K562 (cell line): Measurements from ENCODE around the gene FLT1. TPM values are rescaled to one million over a fixed set of nuclear protein-coding genes. Genes with fewer than 3 reads are reported as not detected.

ENCODE experiments used
- ATAC-seq: fragments of 200-7000 bp; cut with Tn5 transposase; 3 replicates; pipeline ENCODE4 v1.9.1; 2020; ENCODE audit warnings: moderate library complexity
- BruUV-seq: library from RNA; stranded (reverse); fragments of 400-500 nt; replicated peaks from 2 replicates; lab custom pipeline; 2021; lab: Mats Ljungman, UMichigan
- CTCF ChIA-PET: fragments of 300-600 bp; formaldehyde crosslinking; extraction: SDS; loops from one replicate; lab custom pipeline; 2021; ENCODE audit warnings: low intra/inter-chr PET ratio; lab: Yijun Ruan, JAX
- POLR2A ChIA-PET: fragments of 300-600, 350-650 bp; sonication (Branson Sonifier 250); formaldehyde crosslinking; extraction: SDS; loops from one replicate; lab custom pipeline; 2021; ENCODE audit warnings: antibody characterized with exemption, inconsistent platforms; lab: Yijun Ruan, JAX
- DNase-seq, 4 experiments: peaks; one replicate each; pipeline versions ENCODE4 v3.0.0 to v3.0.0-alpha.2; 2011 to 2018; ENCODE audit warnings: low spot score in 3 of 4, mixed read lengths in 3 of 4; ENCODE audit errors: extremely low read depth in 1 of 4
- FAIRE-seq: peaks from 2 replicates; lab custom pipeline; 2011; peaks lifted over from hg19 to GRCh38; lab: Jason Lieb, UNC
- H2AFZ ChIP-seq: 2 replicates; pipeline ENCODE4 v1.6.0; 2011; ENCODE audit warnings: low read depth, low read length, control low read depth, inconsistent platforms
- H3K27ac ChIP-seq: fragments of 200-600 bp; 3 replicates; pipeline ENCODE4 v1.8.0; 2011; ENCODE audit warnings: low read depth, mild to moderate bottlenecking, control low read depth, inconsistent platforms, low read length, moderate library complexity, mixed read lengths; ENCODE audit errors: extremely low read depth
- H3K27me3 ChIP-seq, 2 experiments: fragments of 300-600 bp in 1 of 2; 2 replicates in 1 of 2; 3 replicates in 1 of 2; pipeline versions ENCODE4 v1.6.0 to v1.8.0; 2011; ENCODE audit warnings: inconsistent platforms in 2 of 2, low read length in 2 of 2, mild to moderate bottlenecking in 1 of 2, mixed read lengths in 1 of 2, moderate library complexity in 1 of 2; ENCODE audit not compliant: control insufficient read depth in 2 of 2, insufficient read depth in 2 of 2
- H3K36me3 ChIP-seq: fragments of 300-600 bp; 3 replicates; pipeline ENCODE4 v1.8.0; 2011; ENCODE audit warnings: mild to moderate bottlenecking, low read length, inconsistent platforms; ENCODE audit not compliant: control insufficient read depth, insufficient read depth
- H3K4me1 ChIP-seq, 2 experiments: fragments of 200-600 bp in 1 of 2; replicated peaks in 1 of 2; 2 replicates in 1 of 2; 3 replicates in 1 of 2; pipeline versions ENCODE4 v1.5.1 to v1.8.0; 2011; ENCODE audit warnings: inconsistent platforms in 2 of 2, low read length in 2 of 2, mild to moderate bottlenecking in 1 of 2, mixed read lengths in 1 of 2, moderate library complexity in 1 of 2; ENCODE audit not compliant: control insufficient read depth in 2 of 2, insufficient read depth in 2 of 2
- H3K4me2 ChIP-seq: 2 replicates; pipeline ENCODE4 v1.6.1; 2011; ENCODE audit warnings: low read length, control low read depth, inconsistent platforms, mixed read lengths; ENCODE audit not compliant: insufficient read depth
- H3K4me3 ChIP-seq: fragments of 200-600 bp; sonication (generic), shearing (Covaris generic); 2 replicates; pipeline ENCODE4 v1.5.1; 2016; ENCODE audit warnings: control low read depth, inconsistent platforms
- H3K79me2 ChIP-seq: fragments of 200-600 bp; 3 replicates; pipeline ENCODE4 v1.8.0; 2011; ENCODE audit warnings: low read length, inconsistent platforms; ENCODE audit not compliant: control insufficient read depth, insufficient read depth
- H3K9ac ChIP-seq, 2 experiments: 2 replicates each; pipeline versions ENCODE4 v1.6.0 to v1.6.1; 2011; ENCODE audit warnings: low read depth in 2 of 2, low read length in 2 of 2, control low read depth in 1 of 2, inconsistent platforms in 1 of 2, mild to moderate bottlenecking in 1 of 2, mixed read lengths in 1 of 2; ENCODE audit not compliant: insufficient read depth in 1 of 2
- H3K9me1 ChIP-seq: one replicate; pipeline ENCODE4 v1.6.0; 2011; ENCODE audit warnings: inconsistent platforms, mild to moderate bottlenecking, low read length, moderate library complexity; ENCODE audit not compliant: control insufficient read depth, insufficient read depth
- H3K9me3 ChIP-seq: replicated peaks from 2 replicates; pipeline ENCODE4 v1.5.1; 2011; ENCODE audit warnings: low read depth, low read length, inconsistent platforms; ENCODE audit not compliant: control insufficient read depth, insufficient read depth
- H4K20me1 ChIP-seq: replicated peaks from 2 replicates; pipeline ENCODE4 v1.6.1; 2011; ENCODE audit warnings: low read length, inconsistent platforms, mixed read lengths; ENCODE audit not compliant: control insufficient read depth, insufficient read depth
- BRCA1 ChIP-seq, 2 experiments: fragments of 450-650 bp in 1 of 2; sonication (generic) in 1 of 2; formaldehyde crosslinking in 1 of 2; IDR thresholded peaks; 2 replicates each; pipeline versions ENCODE4 v1.5.0 to v1.6.1; 2017 to 2020; ENCODE audit warnings: mild to moderate bottlenecking in 1 of 2, missing genetic modification reagents in 1 of 2
- CBFA2T2 ChIP-seq: fragments of 450-650 bp; conservative IDR thresholded peaks from 2 replicates; pipeline ENCODE4 v1.6.1; 2017; ENCODE audit warnings: mild to moderate bottlenecking
- CBFA2T3 ChIP-seq: fragments of 450-650 bp; IDR thresholded peaks from 2 replicates; pipeline ENCODE4 v1.6.1; 2017
- CHD2 ChIP-seq: IDR thresholded peaks from 2 replicates; pipeline ENCODE4 v1.6.1; 2011; ENCODE audit warnings: low read depth, low read length
- GTF2E2 ChIP-seq: fragments of 200-800 bp; sonication (Bioruptor generic); IDR thresholded peaks from 2 replicates; pipeline ENCODE4 v1.6.1; 2016; ENCODE audit warnings: missing genetic modification characterization, missing compliant biosample characterization
- HDAC6 ChIP-seq: IDR thresholded peaks from 2 replicates; pipeline ENCODE4 v1.6.1; 2012; ENCODE audit warnings: low read depth, mild to moderate bottlenecking, control low read depth, inconsistent platforms, low read length, moderate library complexity
- ILK ChIP-seq: fragments of 450-650 bp; IDR thresholded peaks from 2 replicates; pipeline ENCODE4 v1.6.1; 2016; ENCODE audit warnings: missing genetic modification characterization, low read depth, mild to moderate bottlenecking, missing compliant biosample characterization, moderate library complexity, borderline replicate concordance
- MCM2 ChIP-seq: fragments of 450-650 bp; IDR thresholded peaks from 2 replicates; pipeline ENCODE4 v1.6.1; 2017; ENCODE audit warnings: low read depth, mild to moderate bottlenecking
- MYNN ChIP-seq, 2 experiments: sonication (generic); formaldehyde crosslinking in 1 of 2; IDR thresholded peaks; 2 replicates each; pipeline versions ENCODE4 v1.5.0 to v1.6.1; 2016 to 2020; ENCODE audit warnings: antibody characterized with exemption in 1 of 2, missing genetic modification reagents in 1 of 2
- PML ChIP-seq: IDR thresholded peaks from 2 replicates; pipeline ENCODE4 v1.6.1; 2012; ENCODE audit warnings: low read length, inconsistent platforms
- RBFOX2 ChIP-seq: fragments of 200-400 bp; formaldehyde crosslinking; IDR thresholded peaks from 2 replicates; pipeline ENCODE4 v1.6.1; 2017; ENCODE audit warnings: low read depth, mild to moderate bottlenecking, low read length, moderate library complexity
- RCOR1 ChIP-seq, 2 experiments: IDR thresholded peaks; 2 replicates each; pipeline ENCODE4 v1.6.1; 2012; ENCODE audit warnings: low read depth in 2 of 2, low read length in 2 of 2, borderline replicate concordance in 1 of 2, improper control_type of control experiment in 1 of 2
- SMARCA5 ChIP-seq: fragments of 450-650 bp; IDR thresholded peaks from 2 replicates; pipeline ENCODE4 v1.6.1; 2016
- SREBF1 ChIP-seq: fragments of 150-350 bp; IDR thresholded peaks from 2 replicates; pipeline ENCODE4 v1.6.1; 2014; ENCODE audit warnings: antibody characterized with exemption, low read depth, low read length, borderline replicate concordance
- TCF3 ChIP-seq: sonication (generic); formaldehyde crosslinking; IDR thresholded peaks from 2 replicates; pipeline ENCODE4 v1.4.0; 2020; ENCODE audit warnings: mild to moderate bottlenecking, missing genetic modification reagents
- ZEB2 ChIP-seq: fragments of 450-650 bp; IDR thresholded peaks from 2 replicates; pipeline ENCODE4 v1.6.1; 2016
- WGBS: fragments of 100-300 bp; shearing (Covaris generic); methylation state at CpG from one replicate; pipeline ENCODE4 v1.1.6; 2016; ENCODE audit warnings: low coverage, mixed read lengths; ENCODE audit not compliant: insufficient coverage; ENCODE audit errors: missing lambda C conversion rate; 5-methylcytosine and 5-hydroxymethylcytosine counted together
- in situ Hi-C: fragments of 300-500 bp; cut with MboI; formaldehyde crosslinking; loops from 4 replicates; pipeline ENCODE4 v1.15.0; 2018; ENCODE audit warnings: inconsistent platforms, mixed read lengths
- intact Hi-C: fragments of 100-400 bp; cut with micrococcal nuclease; formaldehyde crosslinking; loops from 2 replicates; pipeline ENCODE4 v1.14.2; 2022
- polyA plus RNA-seq, 8 experiments: library from polyadenylated mRNA; depleted of rRNA in 4 of 8; stranded (reverse) in 5 of 8; unstranded in 3 of 8; fragments of >200 nt; fragmentation: Nextera tagmentation in 2 of 8; fragmentation: Illumina TruSeq in 1 of 8; extraction: Ambion mirVana in 2 of 8; extraction: Trizol in 1 of 8; gene quantifications; 2 replicates each; pipeline versions ENCODE4 v1.2.1 to v1.2.3, GENCODE V29; 2011 to 2014; ENCODE audit warnings: inconsistent platforms in 1 of 8, missing spikeins in 1 of 8
- total RNA-seq, 7 experiments: library from RNA; depleted of rRNA in 6 of 7; stranded (reverse); fragments of >200 nt in 6 of 7; fragmentation: Illumina TruSeq in 2 of 7; extraction: Trizol in 2 of 7; gene quantifications; 2 replicates each; pipeline versions ENCODE4 v1.2.1 to v1.2.3, GENCODE V29; 2011 to 2021; ENCODE audit warnings: low replicate concordance in 1 of 7
- TF ChIP-seq, protein P1 (sequence below), 2 experiments: fragments of 450-650 bp in 1 of 2; sonication (generic) in 1 of 2; formaldehyde crosslinking in 1 of 2; IDR thresholded peaks in 1 of 2; conservative IDR thresholded peaks in 1 of 2; 2 replicates each; pipeline versions ENCODE4 v1.6.1 to v1.8.1; 2016 to 2023; ENCODE audit warnings: mild to moderate bottlenecking in 2 of 2, moderate library complexity in 2 of 2, inconsistent platforms in 1 of 2, missing genetic modification reagents in 1 of 2

The FLT1 gene
- total and polyA plus RNA-seq, 9 of the 15 experiments (the other 6 are each of a cell fraction or from before 2014, with no cell fraction given) = 0.01 to 2.0 (median 0.22) TPM

DNA sequence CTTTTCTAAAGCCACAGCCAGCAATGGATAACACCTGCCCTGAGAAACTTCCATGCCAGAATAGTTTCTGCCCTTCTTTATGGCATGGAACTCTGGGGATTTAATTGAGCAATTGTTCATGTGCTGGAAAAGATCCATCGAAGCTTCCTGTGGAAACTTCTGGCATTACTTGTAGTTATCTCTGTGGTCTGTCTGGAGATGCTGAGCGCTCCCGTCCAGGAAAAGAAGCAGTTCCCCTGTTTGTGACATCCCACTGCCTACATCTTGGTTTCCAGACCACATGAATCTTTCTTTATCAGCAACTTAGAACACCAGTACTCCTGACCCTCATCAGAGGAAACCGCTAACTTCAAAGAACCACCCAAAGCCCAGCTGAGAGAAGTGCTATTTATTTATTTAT lies 24.6 kb downstream of the FLT1 start:
- H2AFZ ChIP-seq = no peak overlapping the region
- FAIRE-seq = no peak
- no peaks in the 10 kb centered on the region for H4K20me1 ChIP-seq
- no peaks in the 10 kb centered on the region for H3K9me1 ChIP-seq
- ChIA-PET CTCF (no interaction called here), POLR2A (interaction anchor here (0.9 kb wide), 1 partner anchor 64 kb away, joined by 3 read pairs; no protein-coding TSS in a partner anchor)
- H3K4me2 ChIP-seq = no peak overlapping the region
- H3K9me3 ChIP-seq = no peaks in the 10 kb centered on the region
- H3K4me3 ChIP-seq = no peak overlapping the region
- WGBS = 9% methylated on average over 3 of the region's 4 CpGs
- H3K4me1 ChIP-seq = no peaks in the 10 kb centered on the region; a peak in 2 of 5 replicates
- in situ Hi-C loops (no loop called here), intact Hi-C loops (no loop called here)
- no peaks in the 10 kb centered on the region for H3K79me2 ChIP-seq
- H3K27me3 ChIP-seq = no peaks in the 10 kb centered on the region
- H3K27ac ChIP-seq = no peak overlapping the region
- H3K9ac ChIP-seq = no peak overlapping the region
- TF ChIP-seq SREBF1 = no peak
- no peak for TF ChIP-seq SMARCA5
- TF ChIP-seq HDAC6 = no peak
- no peak for TF ChIP-seq ILK
- TF ChIP-seq, protein P1, sequence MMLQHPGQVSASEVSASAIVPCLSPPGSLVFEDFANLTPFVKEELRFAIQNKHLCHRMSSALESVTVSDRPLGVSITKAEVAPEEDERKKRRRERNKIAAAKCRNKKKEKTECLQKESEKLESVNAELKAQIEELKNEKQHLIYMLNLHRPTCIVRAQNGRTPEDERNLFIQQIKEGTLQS (IDR thresholded peaks at IDR 0.05) = no peak
- TF ChIP-seq, protein P1 (CRISPR knock-in tag; conservative IDR thresholded peaks at IDR 0.05) = no peak
- peak; percentile 35; the same call in 1 of the 2 replicates for TF ChIP-seq CBFA2T3
- TF ChIP-seq RCOR1 (IDR thresholded peaks at IDR 0.05; ENCODE audit: borderline replicate concordance in 1 of 2, low read depth in 2 of 2, low read length in 2 of 2) = peak in 1 of 2 experiments; percentile 32; a peak in 1 of 4 replicates
- TF ChIP-seq BRCA1 (IDR thresholded peaks at IDR 0.05) = no peak
- TF ChIP-seq BRCA1 (CRISPR knock-in tag; IDR thresholded peaks at IDR 0.05) = no peak
- TF ChIP-seq MCM2 = no peak
- no peak for TF ChIP-seq PML
- no peak for TF ChIP-seq GTF2E2
- TF ChIP-seq CHD2 = no peak
- TF ChIP-seq RBFOX2 = no peak
- 0 out of 2 replicates have a peak, but pooled peaks have one; percentile 23 for TF ChIP-seq TCF3 (CRISPR knock-in tag)
- no peak for TF ChIP-seq ZEB2
- TF ChIP-seq MYNN (IDR thresholded peaks at IDR 0.05) = no peak
- no peak for TF ChIP-seq MYNN (CRISPR knock-in tag; IDR thresholded peaks at IDR 0.05)
- TF ChIP-seq CBFA2T2 = peak; percentile 17; the same call in 1 of the 2 replicates
- H3K36me3 ChIP-seq = no peaks in the 10 kb centered on the region
- no TSS peak for BruUV-seq
- peak in 1 of 4 experiments; percentile 31 for DNase-seq
- no peak for ATAC-seq
